SU-DHL-6 (cell line): ENCODE measurements around the gene KCNN1.
"Not testable (repeated sequence)": the region's sequence is repeated elsewhere in the genome, so short reads cannot be mapped to it uniquely, and the experiment has no call there.

ENCODE experiments used
- CTCF ChIP-seq: fragments of 200-600 bp; sonication (generic); IDR thresholded peaks from one replicate; pipeline ENCODE4 v1.5.1; 2017; ENCODE audit warnings: antibody characterized with exemption, mild to moderate bottlenecking, low read length, moderate library complexity; ENCODE audit not compliant: insufficient read depth, poor library complexity, severe bottlenecking
- EZH2phosphoT487 ChIP-seq: fragments of 200-600 bp; sonication (generic), shearing (Covaris generic); conservative IDR thresholded peaks from 2 replicates; pipeline ENCODE4 v1.6.1; 2018; ENCODE audit warnings: mild to moderate bottlenecking, antibody characterized with exemption, low read length, moderate library complexity, mixed read lengths

DNA sequence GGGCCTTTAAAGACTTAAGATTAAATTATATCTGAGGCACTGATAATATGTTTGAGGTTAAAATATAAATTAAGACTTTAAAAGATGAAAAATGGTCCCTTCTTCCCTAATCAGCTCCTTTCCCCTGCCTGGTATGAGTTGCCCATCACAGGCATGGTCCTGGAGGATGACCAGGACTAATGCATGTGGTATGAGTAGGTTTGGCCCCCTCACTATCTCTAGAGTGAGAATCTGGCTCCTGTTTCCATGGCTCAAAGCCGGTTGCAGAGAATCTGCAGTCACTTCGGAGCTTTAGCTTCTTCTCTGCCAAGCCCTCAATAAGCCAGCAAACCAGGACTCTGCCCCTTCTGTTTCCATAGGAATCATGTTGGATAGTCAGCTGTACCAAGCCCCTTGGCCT, 65.2 kb downstream of the KCNN1 start:
- not testable (repeated sequence) for TF ChIP-seq CTCF, EZH2phosphoT487
